ENCODE measurements around the gene OARD1. TPM values are rescaled to one million over a fixed set of nuclear protein-coding genes. Genes with fewer than 3 reads are reported as not detected.
A peak's percentile ranks its signal among the peaks of the same experiment; 100 is the strongest.

The OARD1 gene
- total RNA-seq, 2 donors from 2014 or later, result 28.5 to 29.2 TPM

- ATAC-seq (no peak), DNase-seq (no peak)
- H3K4me1 Mint-ChIP-seq, result peaks cover 50% of the 10 kb centered on the region
- H3K27ac Mint-ChIP-seq, result peak overlapping the region; percentile 98
- H3K36me3 Mint-ChIP-seq (ENCODE audit: low read depth), result peaks cover 12% of the 10 kb centered on the region
- no peaks in the 10 kb centered on the region for H3K27me3 Mint-ChIP-seq
- peak overlapping the region; percentile 96 for H3K4me3 Mint-ChIP-seq
- H3K9me3 ChIP-seq (ENCODE audit: control insufficient read depth, low read length, poor library complexity, severe bottlenecking), result no peaks in the 10 kb centered on the region
Measured at GRCh38 chr6:41071501-41071922, 644 bp downstream of the OARD1 start.

- ATAC-seq (no peak), DNase-seq (peak; percentile 32 to 51 (median 43))
- Mint-ChIP-seq H3K36me3 (ENCODE audit: low read depth) (peaks cover 11% of the 10 kb centered on the region), H3K27me3 (no peaks in the 10 kb centered on the region), H3K27ac (peak overlapping the region; percentile 86), H3K4me1 (peaks cover 24% of the 10 kb centered on the region), H3K4me3 (no peak overlapping the region)
- H3K9me3 ChIP-seq (ENCODE audit: control insufficient read depth, low read length, poor library complexity, severe bottlenecking), result no peaks in the 10 kb centered on the region
Measured at GRCh38 chr6:41066867-41067304, 5.3 kb downstream of the OARD1 start.

- peaks cover 12% of the 10 kb centered on the region for H3K36me3 Mint-ChIP-seq (ENCODE audit: low read depth)
- no peak overlapping the region for H3K27ac Mint-ChIP-seq
- H3K9me3 ChIP-seq (ENCODE audit: control insufficient read depth, low read length, poor library complexity, severe bottlenecking), result no peaks in the 10 kb centered on the region
- no peak overlapping the region for H3K4me3 Mint-ChIP-seq
- no peaks in the 10 kb centered on the region for H3K27me3 Mint-ChIP-seq
- no peak for DNase-seq
- H3K4me1 Mint-ChIP-seq, result peaks cover 12% of the 10 kb centered on the region
- no peak for ATAC-seq
Measured at GRCh38 chr6:41065550-41066026, 6.6 kb downstream of the OARD1 start.

- no peak for ATAC-seq
- H3K4me3 Mint-ChIP-seq, result no peak overlapping the region
- H3K9me3 ChIP-seq (ENCODE audit: control insufficient read depth, low read length, poor library complexity, severe bottlenecking), result no peaks in the 10 kb centered on the region
- H3K27ac Mint-ChIP-seq, result no peak overlapping the region
- peaks cover 14% of the 10 kb centered on the region for H3K4me1 Mint-ChIP-seq
- peaks cover 12% of the 10 kb centered on the region for H3K36me3 Mint-ChIP-seq (ENCODE audit: low read depth)
- H3K27me3 Mint-ChIP-seq, result no peaks in the 10 kb centered on the region
- no peak for DNase-seq
Measured at GRCh38 chr6:41064841-41065240, 7.3 kb downstream of the OARD1 start.

- Mint-ChIP-seq H3K36me3 (ENCODE audit: low read depth) (peaks cover 12% of the 10 kb centered on the region), H3K27me3 (no peaks in the 10 kb centered on the region), H3K4me3 (no peak overlapping the region), H3K27ac (no peak overlapping the region), H3K4me1 (peaks cover 15% of the 10 kb centered on the region)
- no peak for DNase-seq
- no peak for ATAC-seq
- H3K9me3 ChIP-seq (ENCODE audit: control insufficient read depth, low read length, poor library complexity, severe bottlenecking), result no peaks in the 10 kb centered on the region
Measured at GRCh38 chr6:41063884-41064285, 8.3 kb downstream of the OARD1 start.

GRCh38 chr6:41062056-41062455 is 10.1 kb downstream of the OARD1 start:
- Mint-ChIP-seq H3K4me1 (peaks cover 9% of the 10 kb centered on the region), H3K27me3 (no peaks in the 10 kb centered on the region), H3K4me3 (no peak overlapping the region), H3K36me3 (ENCODE audit: low read depth) (peaks cover 8% of the 10 kb centered on the region), H3K27ac (no peak overlapping the region)
- ATAC-seq (no peak), DNase-seq (no peak)
- no peaks in the 10 kb centered on the region for H3K9me3 ChIP-seq (ENCODE audit: control insufficient read depth, low read length, poor library complexity, severe bottlenecking)

GRCh38 chr6:41061196-41061726 is 10.9 kb downstream of the OARD1 start:
- peaks cover 4% of the 10 kb centered on the region for H3K36me3 Mint-ChIP-seq (ENCODE audit: low read depth)
- H3K4me3 Mint-ChIP-seq, result no peak overlapping the region
- peaks cover 5% of the 10 kb centered on the region for H3K4me1 Mint-ChIP-seq
- no peak overlapping the region for H3K27ac Mint-ChIP-seq
- H3K27me3 Mint-ChIP-seq, result no peaks in the 10 kb centered on the region
- no peaks in the 10 kb centered on the region for H3K9me3 ChIP-seq (ENCODE audit: control insufficient read depth, low read length, poor library complexity, severe bottlenecking)
- DNase-seq (no peak), ATAC-seq (no peak)

GRCh38 chr6:41059556-41059955 is 12.6 kb downstream of the OARD1 start:
- Mint-ChIP-seq H3K4me3 (no peak overlapping the region), H3K36me3 (ENCODE audit: low read depth) (peaks cover 9% of the 10 kb centered on the region), H3K4me1 (peaks cover 5% of the 10 kb centered on the region), H3K27me3 (no peaks in the 10 kb centered on the region), H3K27ac (peak overlapping the region; percentile 27)
- no peak for ATAC-seq
- DNase-seq, result no peak
- H3K9me3 ChIP-seq (ENCODE audit: control insufficient read depth, low read length, poor library complexity, severe bottlenecking), result no peaks in the 10 kb centered on the region

- no peak for ATAC-seq
- H3K27ac Mint-ChIP-seq, result no peak overlapping the region
Measured at GRCh38 chr6:41058783-41059181, 13.4 kb downstream of the OARD1 start.

GRCh38 chr6:41056768-41057490 is 15.2 kb downstream of the OARD1 start:
- H3K9me3 ChIP-seq (ENCODE audit: control insufficient read depth, low read length, poor library complexity, severe bottlenecking), result no peaks in the 10 kb centered on the region
- ATAC-seq (no peak), DNase-seq (no peak)
- no peak overlapping the region for H3K27ac Mint-ChIP-seq
- peaks cover 7% of the 10 kb centered on the region for H3K36me3 Mint-ChIP-seq (ENCODE audit: low read depth)
- H3K4me3 Mint-ChIP-seq, result no peak overlapping the region
- peaks cover 11% of the 10 kb centered on the region for H3K4me1 Mint-ChIP-seq
- no peaks in the 10 kb centered on the region for H3K27me3 Mint-ChIP-seq

More at GRCh38 chr6:41058783-41059181, 13.4 kb downstream of the OARD1 start:
- Mint-ChIP-seq H3K27me3 (no peaks in the 10 kb centered on the region), H3K36me3 (ENCODE audit: low read depth) (peaks cover 9% of the 10 kb centered on the region), H3K4me3 (no peak overlapping the region), H3K4me1 (peaks cover 5% of the 10 kb centered on the region)
- DNase-seq, result no peak
- no peaks in the 10 kb centered on the region for H3K9me3 ChIP-seq (ENCODE audit: control insufficient read depth, low read length, poor library complexity, severe bottlenecking)

GRCh38 chr6:41055149-41055548 is 17.0 kb downstream of the OARD1 start:
- no peaks in the 10 kb centered on the region for H3K27me3 Mint-ChIP-seq
- peaks cover 5% of the 10 kb centered on the region for H3K36me3 Mint-ChIP-seq (ENCODE audit: low read depth)
- no peak overlapping the region for H3K4me3 Mint-ChIP-seq
- H3K27ac Mint-ChIP-seq, result peak overlapping the region; percentile 19
- ATAC-seq (no peak), DNase-seq (no peak)
- H3K9me3 ChIP-seq (ENCODE audit: control insufficient read depth, low read length, poor library complexity, severe bottlenecking), result no peaks in the 10 kb centered on the region
- peaks cover 13% of the 10 kb centered on the region for H3K4me1 Mint-ChIP-seq

- Mint-ChIP-seq H3K27ac (no peak overlapping the region), H3K36me3 (ENCODE audit: low read depth) (peaks cover 5% of the 10 kb centered on the region), H3K4me3 (no peak overlapping the region), H3K27me3 (no peaks in the 10 kb centered on the region), H3K4me1 (peaks cover 9% of the 10 kb centered on the region)
- ATAC-seq (no peak), DNase-seq (no peak)
- no peaks in the 10 kb centered on the region for H3K9me3 ChIP-seq (ENCODE audit: control insufficient read depth, low read length, poor library complexity, severe bottlenecking)
Measured at GRCh38 chr6:41054511-41054910, 17.6 kb downstream of the OARD1 start.

- no peak for DNase-seq
- Mint-ChIP-seq H3K4me3 (no peak within 1 kb of the TSS), H3K27ac (peak within 1 kb of the TSS; percentile 5), H3K36me3 (ENCODE audit: low read depth) (peaks cover 5% of the 10 kb centered on the region), H3K4me1 (peaks cover 11% of the 10 kb centered on the region), H3K27me3 (no peaks in the 10 kb centered on the region)
- ATAC-seq, result no peak
- H3K9me3 ChIP-seq (ENCODE audit: control insufficient read depth, low read length, poor library complexity, severe bottlenecking), result no peaks in the 10 kb centered on the region
Measured at GRCh38 chr6:41053041-41053440, 19.1 kb downstream of the OARD1 start, which contains the start of gene APOBEC2. TSS of gene APOBEC2 (plus strand) at chr6:41053202. CDS start at chr6:41053348, 146 bp downstream.

All from T-helper 17 cell (primary cell).